HCT116 (cell line): Measurements from ENCODE around the gene HOXA7. TPM values are rescaled to one million over a fixed set of nuclear protein-coding genes. Genes with fewer than 3 reads are reported as not detected.

Experiments
- ATAC-seq: fragments of 200-7000 bp; cut with Tn5 transposase; 2 replicates; pipeline ENCODE4 v1.9.1; 2020; ENCODE audit warnings: mild to moderate bottlenecking, moderate library complexity
- BruUV-seq: library from RNA; stranded (reverse); fragments of 400-500 nt; replicated peaks from 2 replicates; lab custom pipeline; 2021; lab: Mats Ljungman, UMichigan
- CTCF ChIA-PET: fragments of 300-600 bp; sonication (Branson Sonifier 250); formaldehyde crosslinking; loops from one replicate; lab custom pipeline; 2021; ENCODE audit warnings: antibody characterized with exemption; lab: Charles Lee
- POLR2A ChIA-PET: fragments of 300-600, 350-600 bp; sonication (Branson Sonifier 250); formaldehyde crosslinking; loops from one replicate; lab custom pipeline; 2021; ENCODE audit warnings: antibody characterized with exemption; lab: Charles Lee
- RAD21 ChIA-PET, 2 experiments: fragments of 300-600 bp; sonication (Branson Sonifier 250); formaldehyde crosslinking; loops; one replicate each; lab custom pipeline; 2023; ENCODE audit warnings: low total read pairs in 2 of 2; ENCODE audit not compliant: uncharacterized antibody in 2 of 2, unreplicated experiment in 2 of 2, low non-redundant PET in 1 of 2; lab: Charles Lee
- DNase-seq: peaks from one replicate; pipeline ENCODE4 v3.0.0-alpha.2; 2010; ENCODE audit warnings: low read depth, low spot score
- H2AFZ ChIP-seq: fragments of 200-600 bp; shearing (Covaris generic), sonication (generic); 2 replicates; pipeline ENCODE4 v1.6.1; 2017; ENCODE audit warnings: low read depth, mixed run types, mixed read lengths, antibody characterized with exemption, low read length; ENCODE audit not compliant: poor library complexity, severe bottlenecking
- H3K27ac ChIP-seq: 2 replicates; pipeline ENCODE4 v1.5.1; 2012; ENCODE audit warnings: low read depth, low read length
- H3K27me3 ChIP-seq: fragments of 200-600 bp; sonication (generic); 2 replicates; pipeline ENCODE4 v1.6.1; 2016; ENCODE audit warnings: mixed run types, low read length, mixed read lengths; ENCODE audit not compliant: insufficient read depth
- H3K36me3 ChIP-seq, 2 experiments: fragments of 200-500 bp in 1 of 2; fragments of 200-600 bp in 1 of 2; sonication (Bioruptor generic) in 1 of 2; sonication (generic) in 1 of 2; 2 replicates each; pipeline versions ENCODE4 v1.5.1 to v1.6.1; 2014 to 2016; ENCODE audit warnings: low read length in 2 of 2, inconsistent platforms in 1 of 2, mixed read lengths in 1 of 2, mixed run types in 1 of 2; ENCODE audit not compliant: insufficient read depth in 2 of 2, control insufficient read depth in 1 of 2
- H3K4me1 ChIP-seq, 2 experiments: fragments of 200-600 bp in 1 of 2; sonication (generic) in 1 of 2; 2 replicates each; pipeline versions ENCODE4 v1.5.1 to v1.6.1; 2012 to 2017; ENCODE audit warnings: low read length in 2 of 2, inconsistent platforms in 1 of 2, mild to moderate bottlenecking in 1 of 2, mixed read lengths in 1 of 2, mixed run types in 1 of 2, moderate library complexity in 1 of 2; ENCODE audit not compliant: insufficient read depth in 2 of 2, control insufficient read depth in 1 of 2
- H3K4me2 ChIP-seq: fragments of 200-600 bp; sonication (generic); 2 replicates; pipeline ENCODE4 v1.6.1; 2017; ENCODE audit warnings: mixed run types, low read length, mixed read lengths
- H3K4me3 ChIP-seq, 2 experiments: fragments of 200-600 bp in 1 of 2; sonication (generic) in 1 of 2; replicated peaks in 1 of 2; 2 replicates each; pipeline ENCODE4 v1.5.1; 2011 to 2016; ENCODE audit warnings: low read length in 2 of 2, control low read depth in 1 of 2, low read depth in 1 of 2, mild to moderate bottlenecking in 1 of 2, mixed read lengths in 1 of 2, mixed run types in 1 of 2
- H3K79me2 ChIP-seq: fragments of 200-600 bp; sonication (generic); 2 replicates; pipeline ENCODE4 v1.6.1; 2017; ENCODE audit warnings: mild to moderate bottlenecking, mixed run types, low read length, moderate library complexity, mixed read lengths; ENCODE audit not compliant: insufficient read depth
- H3K9ac ChIP-seq: fragments of 200-600 bp; sonication (generic); 2 replicates; pipeline ENCODE4 v1.6.1; 2016; ENCODE audit warnings: low read length, mixed read lengths
- H3K9me2 ChIP-seq: fragments of 200-600 bp; sonication (generic), shearing (Covaris generic); 2 replicates; pipeline ENCODE4 v1.6.1; 2017; ENCODE audit warnings: mixed run types, mild to moderate bottlenecking, moderate library complexity; ENCODE audit not compliant: insufficient read depth
- H3K9me3 ChIP-seq, 2 experiments: fragments of 200-500 bp in 1 of 2; fragments of 200-600 bp in 1 of 2; sonication (Bioruptor generic) in 1 of 2; sonication (generic) in 1 of 2; 2 replicates each; pipeline ENCODE4 v1.6.1; 2014 to 2017; ENCODE audit warnings: low read length in 2 of 2, mixed read lengths in 2 of 2, inconsistent platforms in 1 of 2, low read depth in 1 of 2, mild to moderate bottlenecking in 1 of 2, mixed run types in 1 of 2, moderate library complexity in 1 of 2; ENCODE audit not compliant: control insufficient read depth in 1 of 2, insufficient read depth in 1 of 2
- H4K20me1 ChIP-seq: fragments of 200-600 bp; sonication (generic), shearing (Covaris generic); 2 replicates; pipeline ENCODE4 v1.6.1; 2017; ENCODE audit warnings: mixed run types, mild to moderate bottlenecking, moderate library complexity; ENCODE audit not compliant: insufficient read depth
- CBX3 ChIP-seq: IDR thresholded peaks from 2 replicates; pipeline ENCODE4 v1.6.1; 2012; ENCODE audit warnings: low read depth
- MAX ChIP-seq: IDR thresholded peaks from 2 replicates; pipeline ENCODE4 v1.6.1; 2012
- TCF7L2 ChIP-seq: IDR thresholded peaks from 2 replicates; pipeline ENCODE4 v1.7.0; 2011; ENCODE audit warnings: borderline replicate concordance, inconsistent platforms; ENCODE audit not compliant: insufficient read depth, insufficient read length; ENCODE audit errors: extremely low read depth
- YY1 ChIP-seq: IDR thresholded peaks from 2 replicates; pipeline ENCODE4 v1.6.1; 2011; ENCODE audit warnings: low read length, low read depth, moderate library complexity, mild to moderate bottlenecking; ENCODE audit not compliant: insufficient replicate concordance; ENCODE audit errors: extremely low read depth
- ZBTB33 ChIP-seq: IDR thresholded peaks from 2 replicates; pipeline ENCODE4 v1.6.1; 2011; ENCODE audit warnings: mild to moderate bottlenecking, low read length, moderate library complexity; ENCODE audit not compliant: insufficient replicate concordance; ENCODE audit errors: extremely low read depth
- intact Hi-C: fragments of 100-400 bp; cut with micrococcal nuclease; formaldehyde crosslinking; loops from 2 replicates; pipeline ENCODE4 v1.10.0; 2022
- total RNA-seq: library from RNA; stranded (reverse); gene quantifications from one replicate; pipeline ENCODE4 v1.2.1, GENCODE V29; 2021; ENCODE audit not compliant: unreplicated experiment

HOXA7 gene
- total RNA-seq, 1 experiment from 2014 or later: 15.0 TPM

- Histone ChIP-seq H3K27me3 (no peaks in the 10 kb centered on the region), H3K4me1 (peaks cover 4 to 5% of the 10 kb centered on the region in 2 experiments; a peak in 2 of 4 replicates), H3K9me2 (no peaks in the 10 kb centered on the region), H3K36me3 (no peaks in the 10 kb centered on the region), H3K9ac (no peak overlapping the region), H3K9me3 (no peaks in the 10 kb centered on the region), H3K4me3 (no peak overlapping the region), H3K4me2 (no peak overlapping the region), H3K79me2 (no peaks in the 10 kb centered on the region), H3K27ac (no peak overlapping the region), H2AFZ (no peak overlapping the region), H4K20me1 (no peaks in the 10 kb centered on the region)
- no peak for DNase-seq
- TF ChIP-seq YY1 (no peak), MAX (no peak), TCF7L2 (no peak), ZBTB33 (no peak), CBX3 (no peak)
- CTCF ChIA-PET: interaction anchor here (1.5 to 2.2 kb wide), 2 partner anchors 10 to 11 kb away, joined by 3 to 9 read pairs; partner anchors contain the start of gene HOXA13
- POLR2A ChIA-PET: no interaction called here
- no TSS peak for BruUV-seq
- intact Hi-C loops: loop anchor here (10.0 kb wide), 2 partner anchors 555 to 1435 kb away; partner anchors contain the start of gene TAX1BP1
- no peak for ATAC-seq
- RAD21 ChIA-PET: no interaction called here
Observed at GRCh38 chr7:27189997-27190748, 33.7 kb upstream of the HOXA7 start.
